ENCODE results near the gene RALGDS.

DNA sequence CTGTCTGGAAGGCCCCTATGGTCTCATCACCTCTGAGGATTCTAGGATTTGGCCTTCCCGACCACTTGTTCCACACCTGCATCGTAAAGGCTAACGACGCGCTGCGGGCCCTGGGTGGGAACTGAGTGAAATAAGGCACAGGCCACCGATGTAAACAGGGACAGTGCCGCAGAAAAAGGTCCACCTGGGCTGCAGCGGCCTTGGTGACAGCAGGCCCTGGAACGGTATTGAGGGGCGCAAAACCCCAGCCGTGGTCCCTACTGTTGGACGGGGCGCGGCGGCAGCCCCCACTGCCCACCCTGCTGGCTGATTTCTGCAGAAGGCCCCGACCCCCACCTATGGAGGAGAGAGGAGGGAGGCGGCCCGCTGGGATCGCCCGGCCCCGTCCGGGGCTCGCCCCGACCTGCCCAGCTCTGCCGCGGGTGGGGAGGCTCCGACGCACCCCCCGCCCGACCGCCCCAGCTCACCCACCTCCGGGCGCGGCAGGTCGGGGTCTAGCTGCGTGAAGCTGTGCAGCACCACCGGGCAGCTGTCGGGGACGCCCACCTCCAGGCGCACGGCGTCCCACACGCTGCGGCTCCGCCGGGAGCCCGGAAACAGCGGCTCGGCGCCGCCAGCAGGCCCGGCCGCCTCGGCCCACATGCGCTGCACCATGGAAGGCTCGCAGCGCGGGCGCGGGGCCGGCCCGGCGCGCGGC, 391 bp downstream of the RALGDS start:
- TF ChIP-seq, protein P1, sequence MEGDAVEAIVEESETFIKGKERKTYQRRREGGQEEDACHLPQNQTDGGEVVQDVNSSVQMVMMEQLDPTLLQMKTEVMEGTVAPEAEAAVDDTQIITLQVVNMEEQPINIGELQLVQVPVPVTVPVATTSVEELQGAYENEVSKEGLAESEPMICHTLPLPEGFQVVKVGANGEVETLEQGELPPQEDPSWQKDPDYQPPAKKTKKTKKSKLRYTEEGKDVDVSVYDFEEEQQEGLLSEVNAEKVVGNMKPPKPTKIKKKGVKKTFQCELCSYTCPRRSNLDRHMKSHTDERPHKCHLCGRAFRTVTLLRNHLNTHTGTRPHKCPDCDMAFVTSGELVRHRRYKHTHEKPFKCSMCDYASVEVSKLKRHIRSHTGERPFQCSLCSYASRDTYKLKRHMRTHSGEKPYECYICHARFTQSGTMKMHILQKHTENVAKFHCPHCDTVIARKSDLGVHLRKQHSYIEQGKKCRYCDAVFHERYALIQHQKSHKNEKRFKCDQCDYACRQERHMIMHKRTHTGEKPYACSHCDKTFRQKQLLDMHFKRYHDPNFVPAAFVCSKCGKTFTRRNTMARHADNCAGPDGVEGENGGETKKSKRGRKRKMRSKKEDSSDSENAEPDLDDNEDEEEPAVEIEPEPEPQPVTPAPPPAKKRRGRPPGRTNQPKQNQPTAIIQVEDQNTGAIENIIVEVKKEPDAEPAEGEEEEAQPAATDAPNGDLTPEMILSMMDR (IDR thresholded peaks at IDR 0.05) = no peak
- TF ChIP-seq POLR2A (IDR thresholded peaks at IDR 0.05) = no peak
